ENCODE measurements around the gene PKN1.
A peak's percentile ranks its signal among the peaks of the same experiment; 100 is the strongest.

Gene PKN1

GRCh38 chr19:14517840-14518505, 84.9 kb downstream of the PKN1 start, which contains the start of gene DNAJB1:
TSS of gene DNAJB1 (minus strand) at chr19:14518397. CDS start at chr19:14518349, 48 bp downstream.
- TF ChIP-seq CTCF (conservative IDR thresholded peaks at IDR 0.05; ENCODE audit: low read depth, low read length) = no peak
- DNase-seq (ENCODE audit: low read depth) = peak; percentile 79

GRCh38 chr19:14519245-14519859, 86.2 kb downstream of the PKN1 start:
- no peak for TF ChIP-seq CTCF (conservative IDR thresholded peaks at IDR 0.05; ENCODE audit: low read depth, low read length)
- no peak overlapping the region for H3K4me3 ChIP-seq (ENCODE audit: low read depth, low read length)
- DNase-seq (ENCODE audit: low read depth) = no peak

More at GRCh38 chr19:14517840-14518505, 84.9 kb downstream of the PKN1 start, which contains the start of gene DNAJB1:
- H3K4me3 ChIP-seq (ENCODE audit: low read depth, low read length) = peak within 1 kb of the TSS; percentile 96

GRCh38 chr19:14519860-14520407, 86.8 kb downstream of the PKN1 start:
- DNase-seq (ENCODE audit: low read depth) = no peak
- no peak for TF ChIP-seq CTCF (conservative IDR thresholded peaks at IDR 0.05; ENCODE audit: low read depth, low read length)
- H3K4me3 ChIP-seq (ENCODE audit: low read depth, low read length) = no peak overlapping the region

GRCh38 chr19:14520543-14520942, 87.4 kb downstream of the PKN1 start:
- no peak overlapping the region for H3K4me3 ChIP-seq (ENCODE audit: low read depth, low read length)
- DNase-seq (ENCODE audit: low read depth) = no peak
- no peak for TF ChIP-seq CTCF (conservative IDR thresholded peaks at IDR 0.05; ENCODE audit: low read depth, low read length)

Data from choroid plexus epithelial cell (primary cell).